SK-N-SH (cell line): ENCODE results near the gene MIAT. TPM values are rescaled to one million over a fixed set of nuclear protein-coding genes. Genes with fewer than 3 reads are reported as not detected.
A peak's percentile ranks its signal among the peaks of the same experiment; 100 is the strongest.

ENCODE experiments used
- CHD2 ChIP-seq: fragments of 150-350 bp; IDR thresholded peaks from 2 replicates; pipeline ENCODE4 v1.6.1; 2018; ENCODE audit warnings: low read length; ENCODE audit not compliant: partially characterized antibody
- ELF1 ChIP-seq: IDR thresholded peaks from 2 replicates; pipeline ENCODE4 v1.4.0; 2012
- EP300 ChIP-seq, 2 experiments: IDR thresholded peaks; 2 replicates each; pipeline versions ENCODE4 v1.4.0 to v1.6.1; 2012; ENCODE audit warnings: borderline replicate concordance in 1 of 2, low read depth in 1 of 2, low read length in 1 of 2
- FOXM1 ChIP-seq: IDR thresholded peaks from 2 replicates; pipeline ENCODE4 v1.4.0; 2012; ENCODE audit warnings: low read depth, mild to moderate bottlenecking
- GATA2 ChIP-seq: sonication (generic); formaldehyde crosslinking; IDR thresholded peaks from 2 replicates; pipeline ENCODE4 v1.5.0; 2020; ENCODE audit warnings: mild to moderate bottlenecking, missing genetic modification reagents
- JUND ChIP-seq: IDR thresholded peaks from 2 replicates; pipeline ENCODE4 v1.4.0; 2012
- MEF2A ChIP-seq: IDR thresholded peaks from 2 replicates; pipeline ENCODE4 v1.4.0; 2012; ENCODE audit warnings: low read depth, borderline replicate concordance
- NFIC ChIP-seq: IDR thresholded peaks from 2 replicates; pipeline ENCODE4 v1.4.0; 2012; ENCODE audit warnings: borderline replicate concordance
- POLR2AphosphoS5 ChIP-seq: IDR thresholded peaks from 2 replicates; pipeline ENCODE4 v1.6.1; 2012; ENCODE audit warnings: low read depth, low read length
- RAD21 ChIP-seq: IDR thresholded peaks from 2 replicates; pipeline ENCODE4 v1.6.1; 2012; ENCODE audit warnings: mild to moderate bottlenecking, low read length
- SMC3 ChIP-seq: IDR thresholded peaks from 2 replicates; pipeline ENCODE4 v1.6.1; 2012; ENCODE audit warnings: low read depth, low read length, improper control_type of control experiment
- TAF1 ChIP-seq: IDR thresholded peaks from 2 replicates; pipeline ENCODE4 v1.6.1; 2012; ENCODE audit warnings: low read depth, mild to moderate bottlenecking, low read length, moderate library complexity, borderline replicate concordance
- TEAD4 ChIP-seq: IDR thresholded peaks from 2 replicates; pipeline ENCODE4 v1.4.0; 2012; ENCODE audit warnings: mild to moderate bottlenecking, borderline replicate concordance; ENCODE audit not compliant: insufficient read depth
- USF1 ChIP-seq: IDR thresholded peaks from 2 replicates; pipeline ENCODE4 v1.4.0; 2012; ENCODE audit warnings: low read depth, borderline replicate concordance
- USF2 ChIP-seq: fragments of 150-350 bp; IDR thresholded peaks from 2 replicates; pipeline ENCODE4 v1.6.1; 2017; ENCODE audit warnings: antibody characterized with exemption, low read length, low read depth, borderline replicate concordance
- YY1 ChIP-seq: IDR thresholded peaks from 2 replicates; pipeline ENCODE4 v1.4.0; 2012; ENCODE audit warnings: low read depth, mild to moderate bottlenecking
- ZBTB33 ChIP-seq: IDR thresholded peaks from 2 replicates; pipeline ENCODE4 v1.4.0; 2012; ENCODE audit warnings: low read depth, borderline replicate concordance
- polyA plus RNA-seq, 3 experiments: library from polyadenylated mRNA; depleted of rRNA; stranded (reverse); fragments of >200 nt; gene quantifications; 2 replicates each; pipeline ENCODE4 v1.2.3, GENCODE V29; 2012
- TF ChIP-seq, protein P1 (sequence below): IDR thresholded peaks from 2 replicates; pipeline ENCODE4; 2012

MIAT gene
- polyA plus RNA-seq, 1 of the 3 experiments (the other 2 are of a cell fraction) = 5.4 TPM

- TF ChIP-seq POLR2AphosphoS5 (peak; percentile 76; the same call in 1 of the 2 replicates), SMC3 (no peak), MEF2A (no peak), TAF1 (peak; percentile 64), GATA2 (CRISPR knock-in tag) (no peak), CHD2 (no peak), USF1 (peak; percentile 80), RAD21 (no peak), EP300 (IDR thresholded peaks at IDR 0.05; ENCODE audit: borderline replicate concordance in 1 of 2, low read depth in 1 of 2, low read length in 1 of 2) (peak in 1 of 2 experiments; percentile 26; a peak in 1 of 4 replicates), ELF1 (peak; percentile 86), USF2 (peak; percentile 63), ZBTB33 (no peak; the same call in 1 of the 2 replicates), NFIC (no peak), YY1 (no peak), TEAD4 (no peak), FOXM1 (no peak), JUND (no peak)
- TF ChIP-seq, protein P1, sequence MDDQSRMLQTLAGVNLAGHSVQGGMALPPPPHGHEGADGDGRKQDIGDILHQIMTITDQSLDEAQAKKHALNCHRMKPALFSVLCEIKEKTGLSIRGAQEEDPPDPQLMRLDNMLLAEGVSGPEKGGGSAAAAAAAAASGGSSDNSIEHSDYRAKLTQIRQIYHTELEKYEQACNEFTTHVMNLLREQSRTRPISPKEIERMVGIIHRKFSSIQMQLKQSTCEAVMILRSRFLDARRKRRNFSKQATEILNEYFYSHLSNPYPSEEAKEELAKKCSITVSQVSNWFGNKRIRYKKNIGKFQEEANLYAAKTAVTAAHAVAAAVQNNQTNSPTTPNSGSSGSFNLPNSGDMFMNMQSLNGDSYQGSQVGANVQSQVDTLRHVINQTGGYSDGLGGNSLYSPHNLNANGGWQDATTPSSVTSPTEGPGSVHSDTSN = no peak
Observed at GRCh38 chr22:26672590-26673468, 15.4 kb downstream of the MIAT start (continued).
